ENCODE measurements around the gene TMEM128. TPM values are rescaled to one million over a fixed set of nuclear protein-coding genes. Genes with fewer than 3 reads are reported as not detected.

Gene TMEM128
- total and polyA plus RNA-seq, 2 of the 13 experiments (the other 11 are each of a cell fraction or from before 2014, with no cell fraction given), result 19.4 to 27.9 TPM

GRCh38 chr4:4248029-4248884 is at the start of gene TMEM128 (continued):
- TF ChIP-seq ZHX2 (IDR thresholded peaks at IDR 0.05; ENCODE audit: low read depth) (peak; percentile 94), ZHX2 (CRISPR knock-in tag; IDR thresholded peaks at IDR 0.05; ENCODE audit: borderline replicate concordance) (no peak), ZNF792 (CRISPR knock-in tag; IDR thresholded peaks at IDR 0.05) (no peak), ZNF441 (CRISPR knock-in tag; IDR thresholded peaks at IDR 0.05; ENCODE audit: borderline replicate concordance) (peak; percentile 62; the same call in 1 of the 2 replicates), NFKB2 (CRISPR knock-in tag; IDR thresholded peaks at IDR 0.05; ENCODE audit: borderline replicate concordance) (peak; percentile 75; the same call in 1 of the 2 replicates), ZNF839 (CRISPR knock-in tag; IDR thresholded peaks at IDR 0.05; ENCODE audit: borderline replicate concordance) (no peak), MAX (IDR thresholded peaks at IDR 0.05) (peak; percentile 43; the same call in 1 of the 2 replicates), THYN1 (CRISPR knock-in tag; IDR thresholded peaks at IDR 0.05; ENCODE audit: borderline replicate concordance, low read depth) (no peak), ZFP62 (CRISPR knock-in tag; IDR thresholded peaks at IDR 0.05) (no peak), ZNF629 (CRISPR knock-in tag; conservative IDR thresholded peaks at IDR 0.05) (no peak), FOXA3 (CRISPR knock-in tag; IDR thresholded peaks at IDR 0.05) (peak; percentile 38; the same call in 1 of the 2 replicates), RFXANK (CRISPR knock-in tag; IDR thresholded peaks at IDR 0.05) (no peak), CBFB (CRISPR knock-in tag; IDR thresholded peaks at IDR 0.05) (0 out of 2 replicates have a peak, but pooled peaks have one; percentile 57), CTCF (CRISPR knock-in tag; IDR thresholded peaks at IDR 0.05) (peak; percentile 36), ZNF891 (CRISPR knock-in tag; IDR thresholded peaks at IDR 0.05) (0 out of 2 replicates have a peak, but pooled peaks have one; percentile 42), ZNF20 (CRISPR knock-in tag; IDR thresholded peaks at IDR 0.05) (peak; percentile 82; the same call in 1 of the 2 replicates), SYNCRIP (IDR thresholded peaks at IDR 0.05; ENCODE audit: insufficient read depth, low read depth, low read length) (no peak), ZBTB21 (CRISPR knock-in tag; IDR thresholded peaks at IDR 0.05) (peak; percentile 66; the same call in 1 of the 2 replicates), ZBTB38 (CRISPR knock-in tag; IDR thresholded peaks at IDR 0.05) (peak; percentile 40; the same call in 1 of the 2 replicates), ISL2 (CRISPR knock-in tag; IDR thresholded peaks at IDR 0.05) (0 out of 2 replicates have a peak, but pooled peaks have one; percentile 24)
- TF ChIP-seq, protein P1, sequence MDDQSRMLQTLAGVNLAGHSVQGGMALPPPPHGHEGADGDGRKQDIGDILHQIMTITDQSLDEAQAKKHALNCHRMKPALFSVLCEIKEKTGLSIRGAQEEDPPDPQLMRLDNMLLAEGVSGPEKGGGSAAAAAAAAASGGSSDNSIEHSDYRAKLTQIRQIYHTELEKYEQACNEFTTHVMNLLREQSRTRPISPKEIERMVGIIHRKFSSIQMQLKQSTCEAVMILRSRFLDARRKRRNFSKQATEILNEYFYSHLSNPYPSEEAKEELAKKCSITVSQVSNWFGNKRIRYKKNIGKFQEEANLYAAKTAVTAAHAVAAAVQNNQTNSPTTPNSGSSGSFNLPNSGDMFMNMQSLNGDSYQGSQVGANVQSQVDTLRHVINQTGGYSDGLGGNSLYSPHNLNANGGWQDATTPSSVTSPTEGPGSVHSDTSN (CRISPR knock-in tag; IDR thresholded peaks at IDR 0.05; ENCODE audit: borderline replicate concordance), result 0 out of 2 replicates have a peak, but pooled peaks have one; percentile 10

All from HepG2 (cell line).